Measurements from ENCODE around the gene SMARCA2.

- TF ChIP-seq CTCF (IDR thresholded peaks at IDR 0.05; ENCODE audit: poor library complexity, severe bottlenecking) (no peak), RAD21 (conservative IDR thresholded peaks at IDR 0.05) (no peak), EZH2 (IDR thresholded peaks at IDR 0.05; ENCODE audit: borderline replicate concordance, insufficient read depth, low read length, poor library complexity, severe bottlenecking) (no peak), REST (IDR thresholded peaks at IDR 0.05; ENCODE audit: borderline replicate concordance) (no peak), MXI1 (conservative IDR thresholded peaks at IDR 0.05; ENCODE audit: poor library complexity, severe bottlenecking) (no peak)
These were observed 19.0 kb upstream of the SMARCA2 start for GRCh38 chr9:1996156-1996555.
